HL-60 (cell line): ENCODE data around the gene TBC1D21.

ENCODE experiments used
- DNase-seq, 2 experiments: peaks; one replicate each; pipeline ENCODE4 v3.0.0-alpha.2; 2010 to 2020; ENCODE audit warnings: low read depth in 1 of 2, low spot score in 1 of 2
- H3K27ac ChIP-seq: fragments of 250-450 bp; sonication (Bioruptor Pico); replicated peaks from 2 replicates; pipeline ENCODE4 v1.5.1; 2020; ENCODE audit warnings: mild to moderate bottlenecking, moderate library complexity
- H3K27me3 ChIP-seq: fragments of 250-450 bp; sonication (Bioruptor Pico); 2 replicates; pipeline ENCODE4 v1.5.1; 2021; ENCODE audit warnings: mild to moderate bottlenecking, moderate library complexity; ENCODE audit not compliant: insufficient read depth, poor library complexity, severe bottlenecking
- H3K4me3 ChIP-seq: replicated peaks from 2 replicates; pipeline ENCODE4 v1.5.1; 2011; ENCODE audit warnings: mild to moderate bottlenecking, control low read depth, low read length; ENCODE audit not compliant: insufficient read depth
- GABPA ChIP-seq: IDR thresholded peaks from 2 replicates; pipeline ENCODE4 v1.6.1; 2012; ENCODE audit warnings: low read depth
- POLR2AphosphoS5 ChIP-seq: IDR thresholded peaks from 2 replicates; pipeline ENCODE4 v1.6.1; 2012; ENCODE audit warnings: low read depth
- SPI1 ChIP-seq: IDR thresholded peaks from 2 replicates; pipeline ENCODE4 v1.6.1; 2012; ENCODE audit warnings: low read depth, mild to moderate bottlenecking, borderline replicate concordance
- TF ChIP-seq, protein P1 (sequence below): IDR thresholded peaks from 2 replicates; pipeline ENCODE4 v1.6.1; 2012; ENCODE audit warnings: low read depth; ENCODE audit not compliant: insufficient replicate concordance
- TF ChIP-seq, protein P2 (sequence below): IDR thresholded peaks from one replicate; pipeline ENCODE4 v1.5.1; 2011; ENCODE audit warnings: low read length, control low read depth, inconsistent platforms; ENCODE audit not compliant: insufficient read depth

Gene TBC1D21

DNA sequence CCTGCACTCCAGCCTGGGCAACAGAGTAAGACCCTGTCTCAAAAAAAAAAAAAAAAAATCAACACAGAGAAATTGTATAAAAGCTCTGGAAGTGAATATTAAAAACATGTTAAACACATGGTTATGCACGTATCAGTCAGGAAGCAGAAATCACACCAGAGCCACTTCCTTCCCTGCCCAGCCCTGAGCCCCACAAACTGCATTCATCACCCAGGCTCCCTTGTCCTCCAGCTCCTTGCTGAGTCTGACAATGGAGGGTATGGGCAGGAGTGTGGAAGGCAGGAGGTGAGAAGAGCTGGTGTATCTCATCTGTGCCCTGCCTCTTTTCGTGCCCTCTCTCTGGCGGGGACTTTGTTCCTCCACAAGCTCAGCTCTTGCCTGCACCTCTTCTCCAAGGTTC is 40.8 kb downstream of the TBC1D21 start:
- no peak overlapping the region for H3K27ac ChIP-seq
- TF ChIP-seq SPI1: no peak
- TF ChIP-seq, protein P1, sequence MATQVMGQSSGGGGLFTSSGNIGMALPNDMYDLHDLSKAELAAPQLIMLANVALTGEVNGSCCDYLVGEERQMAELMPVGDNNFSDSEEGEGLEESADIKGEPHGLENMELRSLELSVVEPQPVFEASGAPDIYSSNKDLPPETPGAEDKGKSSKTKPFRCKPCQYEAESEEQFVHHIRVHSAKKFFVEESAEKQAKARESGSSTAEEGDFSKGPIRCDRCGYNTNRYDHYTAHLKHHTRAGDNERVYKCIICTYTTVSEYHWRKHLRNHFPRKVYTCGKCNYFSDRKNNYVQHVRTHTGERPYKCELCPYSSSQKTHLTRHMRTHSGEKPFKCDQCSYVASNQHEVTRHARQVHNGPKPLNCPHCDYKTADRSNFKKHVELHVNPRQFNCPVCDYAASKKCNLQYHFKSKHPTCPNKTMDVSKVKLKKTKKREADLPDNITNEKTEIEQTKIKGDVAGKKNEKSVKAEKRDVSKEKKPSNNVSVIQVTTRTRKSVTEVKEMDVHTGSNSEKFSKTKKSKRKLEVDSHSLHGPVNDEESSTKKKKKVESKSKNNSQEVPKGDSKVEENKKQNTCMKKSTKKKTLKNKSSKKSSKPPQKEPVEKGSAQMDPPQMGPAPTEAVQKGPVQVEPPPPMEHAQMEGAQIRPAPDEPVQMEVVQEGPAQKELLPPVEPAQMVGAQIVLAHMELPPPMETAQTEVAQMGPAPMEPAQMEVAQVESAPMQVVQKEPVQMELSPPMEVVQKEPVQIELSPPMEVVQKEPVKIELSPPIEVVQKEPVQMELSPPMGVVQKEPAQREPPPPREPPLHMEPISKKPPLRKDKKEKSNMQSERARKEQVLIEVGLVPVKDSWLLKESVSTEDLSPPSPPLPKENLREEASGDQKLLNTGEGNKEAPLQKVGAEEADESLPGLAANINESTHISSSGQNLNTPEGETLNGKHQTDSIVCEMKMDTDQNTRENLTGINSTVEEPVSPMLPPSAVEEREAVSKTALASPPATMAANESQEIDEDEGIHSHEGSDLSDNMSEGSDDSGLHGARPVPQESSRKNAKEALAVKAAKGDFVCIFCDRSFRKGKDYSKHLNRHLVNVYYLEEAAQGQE: no peak
- TF ChIP-seq, protein P2, sequence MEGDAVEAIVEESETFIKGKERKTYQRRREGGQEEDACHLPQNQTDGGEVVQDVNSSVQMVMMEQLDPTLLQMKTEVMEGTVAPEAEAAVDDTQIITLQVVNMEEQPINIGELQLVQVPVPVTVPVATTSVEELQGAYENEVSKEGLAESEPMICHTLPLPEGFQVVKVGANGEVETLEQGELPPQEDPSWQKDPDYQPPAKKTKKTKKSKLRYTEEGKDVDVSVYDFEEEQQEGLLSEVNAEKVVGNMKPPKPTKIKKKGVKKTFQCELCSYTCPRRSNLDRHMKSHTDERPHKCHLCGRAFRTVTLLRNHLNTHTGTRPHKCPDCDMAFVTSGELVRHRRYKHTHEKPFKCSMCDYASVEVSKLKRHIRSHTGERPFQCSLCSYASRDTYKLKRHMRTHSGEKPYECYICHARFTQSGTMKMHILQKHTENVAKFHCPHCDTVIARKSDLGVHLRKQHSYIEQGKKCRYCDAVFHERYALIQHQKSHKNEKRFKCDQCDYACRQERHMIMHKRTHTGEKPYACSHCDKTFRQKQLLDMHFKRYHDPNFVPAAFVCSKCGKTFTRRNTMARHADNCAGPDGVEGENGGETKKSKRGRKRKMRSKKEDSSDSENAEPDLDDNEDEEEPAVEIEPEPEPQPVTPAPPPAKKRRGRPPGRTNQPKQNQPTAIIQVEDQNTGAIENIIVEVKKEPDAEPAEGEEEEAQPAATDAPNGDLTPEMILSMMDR: no peak
- no peak for TF ChIP-seq GABPA
- TF ChIP-seq POLR2AphosphoS5: no peak
- no peak for DNase-seq
- peaks cover 7% of the 10 kb centered on the region for H3K27me3 ChIP-seq
- no peak overlapping the region for H3K4me3 ChIP-seq

DNA sequence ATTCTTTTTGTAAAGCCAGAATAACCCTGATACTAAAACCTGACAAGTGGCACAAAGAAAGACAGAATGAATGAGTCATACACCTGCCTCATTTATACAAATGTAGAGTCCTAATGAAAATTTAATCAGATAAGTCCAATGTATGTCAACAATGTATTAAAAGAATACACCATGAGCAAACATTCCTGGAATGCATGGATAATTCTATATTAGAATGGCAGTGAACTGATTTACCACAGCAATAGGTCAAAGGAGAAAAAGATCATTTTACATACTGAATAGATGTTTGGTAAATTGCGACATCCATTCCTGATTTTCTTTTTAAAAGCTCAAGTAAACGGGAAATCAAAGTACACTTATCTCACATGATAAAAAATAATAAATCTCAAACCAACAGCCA is 41.7 kb downstream of the TBC1D21 start:
- H3K27me3 ChIP-seq: peaks cover 7% of the 10 kb centered on the region
- no peak for DNase-seq
- no peak overlapping the region for H3K4me3 ChIP-seq
- TF ChIP-seq, protein P2: no peak
- TF ChIP-seq, protein P1: no peak
- TF ChIP-seq POLR2AphosphoS5 (no peak), SPI1 (no peak), GABPA (no peak)
- H3K27ac ChIP-seq: no peak overlapping the region

DNA sequence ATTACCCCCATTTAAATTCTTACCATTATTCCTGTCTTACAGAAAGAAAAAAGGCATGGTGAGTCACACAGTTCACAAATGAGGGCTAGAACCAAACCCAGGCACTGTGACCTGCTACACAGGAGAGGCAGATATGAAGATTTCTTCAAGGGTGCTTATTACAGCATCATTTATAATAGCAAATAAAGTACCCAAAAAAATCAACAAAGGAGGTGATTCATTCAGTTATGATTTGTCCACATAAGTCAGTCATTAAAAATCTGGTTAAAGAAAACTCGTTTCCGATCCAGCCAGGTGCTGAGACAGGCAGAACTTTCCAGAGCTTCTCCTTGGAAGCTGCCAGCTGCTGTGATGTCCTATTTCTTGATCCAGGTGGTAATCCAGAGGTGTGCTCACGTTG is 45.4 kb downstream of the TBC1D21 start:
- Histone ChIP-seq H3K4me3 (no peak overlapping the region), H3K27me3 (no peaks in the 10 kb centered on the region), H3K27ac (no peak overlapping the region)
- no peak for DNase-seq
- TF ChIP-seq, protein P2: no peak
- TF ChIP-seq, protein P1: no peak
- TF ChIP-seq SPI1: no peak
- TF ChIP-seq POLR2AphosphoS5: no peak
- TF ChIP-seq GABPA: no peak
